GM12878 (cell line): ENCODE measurements around the gene GNGT1. TPM values are rescaled to one million over a fixed set of nuclear protein-coding genes. Genes with fewer than 3 reads are reported as not detected.

ENCODE experiments used
- ATAC-seq: fragments of 200-7000 bp; cut with Tn5 transposase; 3 replicates; pipeline ENCODE4 v1.9.1; 2020; ENCODE audit warnings: mild to moderate bottlenecking, moderate library complexity
- BruUV-seq: library from RNA; stranded (reverse); fragments of 400-500 nt; replicated peaks from 2 replicates; lab custom pipeline; 2021; lab: Mats Ljungman, UMichigan
- CTCF ChIA-PET: fragments of 300-600 bp; sonication (Branson Sonifier 250); formaldehyde crosslinking; extraction: SDS; loops from one replicate; lab custom pipeline; 2021; ENCODE audit warnings: inconsistent platforms; lab: Yijun Ruan, JAX
- POLR2A ChIA-PET: fragments of 350-600 bp; formaldehyde crosslinking; extraction: SDS; loops from one replicate; lab custom pipeline; 2021; ENCODE audit warnings: inconsistent platforms; lab: Charles Lee
- RAD21 ChIA-PET: fragments of 300-600 bp; sonication (Branson Sonifier 250); formaldehyde crosslinking; loops from one replicate; lab custom pipeline; 2023; ENCODE audit warnings: antibody characterized with exemption; ENCODE audit not compliant: unreplicated experiment; lab: Charles Lee
- SMC1A ChIA-PET: fragments of 300-600 bp; sonication (Branson Sonifier 250); formaldehyde crosslinking; loops from one replicate; lab custom pipeline; 2023; ENCODE audit not compliant: unreplicated experiment, uncharacterized antibody; lab: Charles Lee
- DNase-seq: peaks from one replicate; pipeline ENCODE4 v3.0.0-alpha.2; 2011; ENCODE audit warnings: low read depth, low spot score
- FAIRE-seq: peaks from 3 replicates; lab custom pipeline; 2011; peaks lifted over from hg19 to GRCh38; lab: Jason Lieb, UNC
- H2AFZ ChIP-seq: 2 replicates; pipeline ENCODE4 v1.6.0; 2011; ENCODE audit warnings: low read depth, low read length, control low read depth; ENCODE audit not compliant: control insufficient read depth
- H3K27ac ChIP-seq: 2 replicates; pipeline ENCODE4 v1.5.1; 2011; ENCODE audit warnings: control low read depth; ENCODE audit not compliant: control insufficient read depth, insufficient read depth
- H3K27me3 ChIP-seq, 2 experiments: replicated peaks in 1 of 2; 2 replicates each; pipeline versions ENCODE4 v1.6.0 to v1.6.1; 2011; ENCODE audit warnings: low read length in 1 of 2; ENCODE audit not compliant: control insufficient read depth in 2 of 2, insufficient read depth in 2 of 2
- H3K36me3 ChIP-seq, 2 experiments: 2 replicates each; pipeline ENCODE4 v1.5.1; 2011; ENCODE audit warnings: low read length in 1 of 2; ENCODE audit not compliant: control insufficient read depth in 2 of 2, insufficient read depth in 2 of 2
- H3K4me1 ChIP-seq: 2 replicates; pipeline ENCODE4 v1.6.1; 2011; ENCODE audit warnings: mild to moderate bottlenecking, low read length, moderate library complexity, mixed read lengths; ENCODE audit not compliant: control insufficient read depth, insufficient read depth
- H3K4me2 ChIP-seq: 2 replicates; pipeline ENCODE4 v1.6.0; 2011; ENCODE audit warnings: control low read depth; ENCODE audit not compliant: control insufficient read depth, insufficient read depth
- H3K4me3 ChIP-seq: fragments of 200-600 bp; sonication (generic); 2 replicates; pipeline ENCODE4 v1.5.1; 2016
- H3K79me2 ChIP-seq: 2 replicates; pipeline ENCODE4 v1.6.0; 2011; ENCODE audit warnings: low read length; ENCODE audit not compliant: control insufficient read depth, insufficient read depth
- H3K9ac ChIP-seq: 2 replicates; pipeline ENCODE4 v1.8.0; 2011; ENCODE audit warnings: low read length, control low read depth, mixed read lengths; ENCODE audit not compliant: control insufficient read depth, insufficient read depth
- H3K9me3 ChIP-seq: replicated peaks from 3 replicates; pipeline ENCODE4 v1.5.1; 2011; ENCODE audit warnings: mild to moderate bottlenecking, low read length; ENCODE audit not compliant: control insufficient read depth, insufficient read depth
- H4K20me1 ChIP-seq: 2 replicates; pipeline ENCODE4 v1.6.0; 2011; ENCODE audit not compliant: control insufficient read depth, insufficient read depth
- CBX5 ChIP-seq: sonication (generic); IDR thresholded peaks from 2 replicates; pipeline ENCODE4 v1.6.1; 2016; ENCODE audit warnings: low read depth, moderate library complexity, mild to moderate bottlenecking, inconsistent platforms
- CHD4 ChIP-seq: fragments of 200-600 bp; sonication (generic); IDR thresholded peaks from 2 replicates; pipeline ENCODE4 v1.6.1; 2016; ENCODE audit warnings: mild to moderate bottlenecking
- EP300 ChIP-seq, 2 experiments: fragments of 150-350 bp in 1 of 2; IDR thresholded peaks; 2 replicates each; pipeline ENCODE4 v1.6.1; 2011 to 2012; ENCODE audit warnings: low read depth in 2 of 2, low read length in 2 of 2, borderline replicate concordance in 1 of 2, improper control_type of control experiment in 1 of 2, inconsistent platforms in 1 of 2; ENCODE audit not compliant: control insufficient read depth in 1 of 2
- KLF5 ChIP-seq: fragments of 450-650 bp; IDR thresholded peaks from 2 replicates; pipeline ENCODE4 v1.6.1; 2014; ENCODE audit warnings: mild to moderate bottlenecking; ENCODE audit not compliant: partially characterized antibody
- POLR2A ChIP-seq: IDR thresholded peaks from 2 replicates; pipeline ENCODE4 v1.6.1; 2011; ENCODE audit warnings: low read depth, mild to moderate bottlenecking, low read length
- RAD51 ChIP-seq: fragments of 450-650 bp; IDR thresholded peaks from 2 replicates; pipeline ENCODE4 v1.6.1; 2016; ENCODE audit warnings: moderate library complexity, mild to moderate bottlenecking, inconsistent platforms
- SMC3 ChIP-seq: IDR thresholded peaks from 2 replicates; pipeline ENCODE4 v1.6.1; 2011; ENCODE audit warnings: low read length, improper control_type of control experiment, borderline replicate concordance
- TCF12 ChIP-seq: IDR thresholded peaks from 2 replicates; pipeline ENCODE4 v1.6.1; 2011; ENCODE audit warnings: low read depth, mild to moderate bottlenecking, low read length
- TCF3 ChIP-seq: IDR thresholded peaks from 2 replicates; pipeline ENCODE4 v1.6.1; 2012; ENCODE audit warnings: low read depth, mild to moderate bottlenecking, low read length, borderline replicate concordance; ENCODE audit not compliant: insufficient read depth
- ZSCAN29 ChIP-seq: fragments of 450-650 bp; IDR thresholded peaks from 2 replicates; pipeline ENCODE4 v1.6.1; 2017; ENCODE audit warnings: mild to moderate bottlenecking, moderate library complexity
- WGBS: methylation state at CpG from one replicate; pipeline ENCODE4 v1.1.6; 2016; ENCODE audit warnings: low lambda C conversion rate; ENCODE audit not compliant: insufficient replicate concordance, insufficient coverage; ENCODE audit errors: missing lambda C conversion rate; 5-methylcytosine and 5-hydroxymethylcytosine counted together
- in situ Hi-C: fragments of 300-500 bp; cut with MboI; formaldehyde crosslinking; loops from 9 replicates; pipeline ENCODE4 v1.14.3; 2018; ENCODE audit warnings: mixed read lengths
- intact Hi-C: fragments of 100-400 bp; cut with micrococcal nuclease; formaldehyde crosslinking; loops from one replicate; pipeline ENCODE4 v1.14.2; 2022; ENCODE audit not compliant: unreplicated experiment
- polyA plus RNA-seq, 11 experiments: library from polyadenylated mRNA; depleted of rRNA in 4 of 11; unstranded in 6 of 11; stranded (reverse) in 5 of 11; fragments of >200 nt; fragmentation: Nextera tagmentation in 4 of 11; fragmentation: Illumina TruSeq in 1 of 11; extraction: Ambion mirVana in 4 of 11; extraction: Trizol in 1 of 11; gene quantifications; 1 replicate in 1 of 11; 2 replicates in 10 of 11; pipeline versions ENCODE4 v1.2.1 to v1.2.3, GENCODE V29; 2011 to 2016; ENCODE audit warnings: inconsistent platforms in 2 of 11, missing spikeins in 2 of 11, low read depth in 1 of 11
- total RNA-seq, 4 experiments: library from RNA; depleted of rRNA in 3 of 4; stranded (reverse); fragments of >200 nt in 3 of 4; fragmentation: Illumina TruSeq in 1 of 4; extraction: Trizol in 1 of 4; gene quantifications; 2 replicates each; pipeline versions ENCODE4 v1.2.1 to v1.2.3, GENCODE V29; 2013 to 2021
- TF ChIP-seq, protein P1 (sequence below): IDR thresholded peaks from 2 replicates; pipeline ENCODE4 v1.6.1; 2012; ENCODE audit warnings: low read depth, low read length, improper control_type of control experiment
- TF ChIP-seq, protein P2 (sequence below): fragments of 450-650 bp; IDR thresholded peaks from 2 replicates; pipeline ENCODE4 v1.6.1; 2017; ENCODE audit warnings: mild to moderate bottlenecking, low read depth, inconsistent platforms; ENCODE audit not compliant: poor library complexity, severe bottlenecking
- TF ChIP-seq, protein P3 (sequence below): IDR thresholded peaks from 2 replicates; pipeline ENCODE4 v1.6.1; 2011; ENCODE audit warnings: borderline replicate concordance, low read depth, mild to moderate bottlenecking, moderate library complexity, mixed read lengths, low read length; ENCODE audit not compliant: insufficient read depth; ENCODE audit errors: extremely low read length

Gene GNGT1
- total and polyA plus RNA-seq, 10 of the 15 experiments (the other 5 are each of a cell fraction or from before 2014, with no cell fraction given): not detected

DNA sequence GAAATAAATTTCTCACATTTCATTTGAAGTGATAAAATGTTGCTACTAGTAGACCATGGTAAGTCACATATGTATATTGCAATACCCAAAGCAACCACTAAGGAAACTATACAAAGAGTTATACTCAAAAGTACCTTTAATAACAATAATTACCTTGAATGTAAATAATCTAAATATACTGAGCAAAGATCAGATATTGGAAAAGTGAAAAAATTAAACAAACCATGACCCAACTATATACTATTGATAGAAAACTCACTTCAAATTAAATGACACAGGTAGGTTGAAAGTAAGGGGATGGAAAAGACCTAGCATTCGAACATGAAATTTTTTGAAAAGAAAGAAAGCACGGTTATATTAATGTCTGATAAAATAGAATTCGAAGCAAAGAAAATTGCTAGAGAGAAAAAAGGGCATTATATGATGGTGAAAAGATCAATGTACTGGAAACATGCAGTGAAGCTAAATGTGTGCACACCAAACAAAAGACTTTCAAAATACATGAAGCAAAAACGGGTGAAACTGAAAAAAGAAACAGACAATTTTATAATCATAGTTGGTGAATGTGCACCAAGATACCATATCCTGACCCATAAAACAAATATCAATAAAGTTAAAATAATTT is 44.9 kb upstream of the GNGT1 start:
- Histone ChIP-seq H3K36me3 (no peaks in the 10 kb centered on the region), H4K20me1 (no peaks in the 10 kb centered on the region), H3K27me3 (no peaks in the 10 kb centered on the region), H3K9me3 (no peaks in the 10 kb centered on the region), H3K4me1 (no peaks in the 10 kb centered on the region), H3K27ac (no peak overlapping the region), H3K79me2 (no peaks in the 10 kb centered on the region), H3K4me2 (no peak overlapping the region), H3K9ac (no peak overlapping the region), H2AFZ (no peak overlapping the region), H3K4me3 (no peak overlapping the region)
- FAIRE-seq: no peak
- WGBS: 4% methylated on average over 4 of the region's 4 CpGs
- peak; percentile 51; the same call in 1 of the 3 replicates for ATAC-seq
- intact Hi-C loops (loop anchor here (10.0 kb wide), 1 partner anchor 63 kb away; the partner anchor contains the start of gene GNG11), in situ Hi-C loops (no loop called here)
- TF ChIP-seq TCF12 (no peak), EP300 (IDR thresholded peaks at IDR 0.05; ENCODE audit: borderline replicate concordance in 1 of 2, control insufficient read depth in 1 of 2, low read depth in 2 of 2, low read length in 2 of 2) (no peak), SMC3 (no peak), KLF5 (no peak)
- BruUV-seq: no TSS peak
- ChIA-PET CTCF (no interaction called here), POLR2A (no interaction called here), RAD21 (no interaction called here), SMC1A (no interaction called here)
- DNase-seq: no peak

DNA sequence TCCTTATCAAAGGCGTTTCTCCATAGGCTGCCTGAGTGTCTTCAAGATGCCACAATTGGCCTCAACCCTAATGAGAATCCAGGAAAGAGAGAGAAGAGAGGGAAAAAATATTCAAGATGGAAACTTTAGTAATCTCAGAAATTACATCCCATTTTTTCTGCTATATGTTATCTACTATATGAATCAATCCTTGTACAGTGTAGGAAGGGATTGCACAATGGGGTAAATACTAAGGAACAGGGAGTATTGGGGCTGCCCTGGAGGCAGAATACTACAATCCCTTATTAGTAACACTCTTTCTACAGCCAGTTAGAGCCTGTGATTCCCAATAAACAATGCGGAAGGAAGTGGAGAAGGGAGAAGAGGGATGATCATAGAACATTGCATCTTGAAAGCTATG is 43.7 kb upstream of the GNGT1 start:
- Histone ChIP-seq H3K36me3 (no peaks in the 10 kb centered on the region), H3K27ac (no peak overlapping the region), H3K4me2 (no peak overlapping the region), H3K9ac (no peak overlapping the region), H3K9me3 (no peaks in the 10 kb centered on the region), H3K4me3 (no peak overlapping the region), H4K20me1 (no peaks in the 10 kb centered on the region), H3K79me2 (no peaks in the 10 kb centered on the region), H3K27me3 (no peaks in the 10 kb centered on the region), H2AFZ (no peak overlapping the region), H3K4me1 (no peaks in the 10 kb centered on the region)
- ChIA-PET CTCF (interaction anchor here (0.9 kb wide), 1 partner anchor 550 kb away, joined by 4 read pairs; no protein-coding TSS in a partner anchor), SMC1A (no interaction called here), RAD21 (no interaction called here), POLR2A (no interaction called here)
- WGBS: 39% methylated on average over 2 of the region's 2 CpGs
- intact Hi-C loops: loop anchor here (10.0 kb wide), 1 partner anchor 62 kb away; the partner anchor contains the start of gene GNG11
- no peak for FAIRE-seq
- no TSS peak for BruUV-seq
- no peak for ATAC-seq
- no peak for DNase-seq
- in situ Hi-C loops: no loop called here
- TF ChIP-seq CBX5: no peak
- TF ChIP-seq TCF3: no peak
- TF ChIP-seq, protein P1, sequence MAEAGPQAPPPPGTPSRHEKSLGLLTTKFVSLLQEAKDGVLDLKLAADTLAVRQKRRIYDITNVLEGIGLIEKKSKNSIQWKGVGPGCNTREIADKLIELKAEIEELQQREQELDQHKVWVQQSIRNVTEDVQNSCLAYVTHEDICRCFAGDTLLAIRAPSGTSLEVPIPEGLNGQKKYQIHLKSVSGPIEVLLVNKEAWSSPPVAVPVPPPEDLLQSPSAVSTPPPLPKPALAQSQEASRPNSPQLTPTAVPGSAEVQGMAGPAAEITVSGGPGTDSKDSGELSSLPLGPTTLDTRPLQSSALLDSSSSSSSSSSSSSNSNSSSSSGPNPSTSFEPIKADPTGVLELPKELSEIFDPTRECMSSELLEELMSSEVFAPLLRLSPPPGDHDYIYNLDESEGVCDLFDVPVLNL: no peak
- no peak for TF ChIP-seq RAD51
- TF ChIP-seq POLR2A: no peak
- no peak for TF ChIP-seq CHD4
- TF ChIP-seq, protein P2, sequence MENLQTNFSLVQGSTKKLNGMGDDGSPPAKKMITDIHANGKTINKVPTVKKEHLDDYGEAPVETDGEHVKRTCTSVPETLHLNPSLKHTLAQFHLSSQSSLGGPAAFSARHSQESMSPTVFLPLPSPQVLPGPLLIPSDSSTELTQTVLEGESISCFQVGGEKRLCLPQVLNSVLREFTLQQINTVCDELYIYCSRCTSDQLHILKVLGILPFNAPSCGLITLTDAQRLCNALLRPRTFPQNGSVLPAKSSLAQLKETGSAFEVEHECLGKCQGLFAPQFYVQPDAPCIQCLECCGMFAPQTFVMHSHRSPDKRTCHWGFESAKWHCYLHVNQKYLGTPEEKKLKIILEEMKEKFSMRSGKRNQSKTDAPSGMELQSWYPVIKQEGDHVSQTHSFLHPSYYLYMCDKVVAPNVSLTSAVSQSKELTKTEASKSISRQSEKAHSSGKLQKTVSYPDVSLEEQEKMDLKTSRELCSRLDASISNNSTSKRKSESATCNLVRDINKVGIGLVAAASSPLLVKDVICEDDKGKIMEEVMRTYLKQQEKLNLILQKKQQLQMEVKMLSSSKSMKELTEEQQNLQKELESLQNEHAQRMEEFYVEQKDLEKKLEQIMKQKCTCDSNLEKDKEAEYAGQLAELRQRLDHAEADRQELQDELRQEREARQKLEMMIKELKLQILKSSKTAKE: no peak
- TF ChIP-seq ZSCAN29: no peak
- no peak for TF ChIP-seq TCF12
- no peak for TF ChIP-seq KLF5
- TF ChIP-seq, protein P3, sequence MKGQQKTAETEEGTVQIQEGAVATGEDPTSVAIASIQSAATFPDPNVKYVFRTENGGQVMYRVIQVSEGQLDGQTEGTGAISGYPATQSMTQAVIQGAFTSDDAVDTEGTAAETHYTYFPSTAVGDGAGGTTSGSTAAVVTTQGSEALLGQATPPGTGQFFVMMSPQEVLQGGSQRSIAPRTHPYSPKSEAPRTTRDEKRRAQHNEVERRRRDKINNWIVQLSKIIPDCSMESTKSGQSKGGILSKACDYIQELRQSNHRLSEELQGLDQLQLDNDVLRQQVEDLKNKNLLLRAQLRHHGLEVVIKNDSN: no peak
